ELR (cell line): Measurements from ENCODE around the gene NLGN1.

ENCODE experiments used
- DNase-seq: peaks from one replicate; pipeline ENCODE4 v3.0.0-alpha.2; 2015; ENCODE audit warnings: low read depth

The NLGN1 gene

DNA sequence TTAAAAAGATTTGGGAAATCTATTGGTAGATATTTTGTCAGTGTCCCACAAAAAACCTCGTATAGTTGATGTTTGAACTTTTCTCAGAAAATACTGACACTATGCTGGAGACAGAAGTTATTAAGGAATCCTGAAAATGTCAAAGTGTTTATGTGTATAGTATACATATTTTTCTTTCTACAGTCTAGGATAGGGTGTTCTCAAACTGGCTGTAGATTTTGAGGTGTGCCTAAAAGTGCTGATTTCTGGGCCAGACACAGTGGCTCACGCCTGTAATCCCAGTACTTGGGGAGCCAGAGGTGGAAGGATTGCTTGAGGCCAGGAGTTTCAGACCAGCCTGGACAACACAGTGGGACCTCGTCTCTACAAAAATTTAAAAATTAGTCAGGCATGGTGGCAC, 322.0 kb downstream of the NLGN1 start:
- DNase-seq, result no peak

DNA sequence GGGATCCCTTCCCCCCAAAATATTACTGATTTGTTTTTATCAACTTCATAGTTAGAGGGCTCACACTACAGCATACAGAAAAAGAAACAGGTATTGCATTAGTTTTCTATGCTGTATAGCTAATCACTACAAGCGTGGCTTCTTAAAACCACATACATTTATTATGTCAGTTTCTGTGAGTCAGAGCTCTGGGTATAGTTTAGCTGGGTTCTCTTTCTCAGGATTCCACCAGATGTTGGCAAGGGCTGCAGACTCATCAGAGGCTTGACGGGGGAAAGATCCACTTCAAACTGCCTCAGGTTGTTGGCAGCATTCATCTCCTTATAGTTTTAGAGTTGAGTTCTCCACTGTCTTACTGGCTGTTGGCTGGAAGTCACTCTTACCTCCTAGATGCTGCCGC, 328.0 kb downstream of the NLGN1 start:
- peak; percentile 73 for DNase-seq

DNA sequence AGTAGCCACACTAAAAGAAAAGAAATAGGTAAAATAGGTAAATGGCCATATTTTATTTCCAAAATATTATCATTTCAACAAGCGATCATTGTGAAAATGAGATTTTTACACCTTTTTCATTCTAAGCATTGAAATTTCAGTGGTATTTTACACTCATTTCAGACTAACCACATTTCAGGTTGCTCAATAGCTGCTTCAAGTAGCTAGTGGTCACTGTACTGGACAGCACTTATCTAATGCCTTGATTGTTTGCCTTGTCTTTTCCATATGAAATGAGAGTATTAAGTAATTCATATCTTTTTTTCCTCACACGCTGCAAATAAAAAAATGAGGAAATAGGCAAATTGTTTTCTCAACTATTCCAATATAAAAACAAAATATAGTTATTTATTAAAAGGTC, 332.8 kb downstream of the NLGN1 start:
- DNase-seq, result no peak

DNA sequence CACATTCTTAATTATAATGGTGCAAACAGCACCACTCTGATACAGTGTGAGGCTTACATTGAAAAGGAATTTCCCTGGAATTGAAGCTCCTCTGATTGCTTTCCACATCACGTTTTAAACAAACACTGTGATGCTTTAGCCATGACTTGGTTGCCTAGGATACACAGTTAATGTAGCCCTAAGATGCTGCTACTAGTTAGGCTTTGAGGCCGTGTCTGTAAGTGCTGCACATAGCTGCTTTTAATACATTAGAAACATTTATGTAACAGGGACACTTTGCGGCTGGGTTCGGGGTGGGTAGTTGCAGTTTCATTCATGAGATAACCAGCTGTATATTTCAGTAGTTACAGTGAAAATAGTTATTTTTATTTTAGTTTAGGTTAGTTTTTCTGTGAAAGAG, 334.7 kb downstream of the NLGN1 start:
- DNase-seq, result peak; percentile 52

DNA sequence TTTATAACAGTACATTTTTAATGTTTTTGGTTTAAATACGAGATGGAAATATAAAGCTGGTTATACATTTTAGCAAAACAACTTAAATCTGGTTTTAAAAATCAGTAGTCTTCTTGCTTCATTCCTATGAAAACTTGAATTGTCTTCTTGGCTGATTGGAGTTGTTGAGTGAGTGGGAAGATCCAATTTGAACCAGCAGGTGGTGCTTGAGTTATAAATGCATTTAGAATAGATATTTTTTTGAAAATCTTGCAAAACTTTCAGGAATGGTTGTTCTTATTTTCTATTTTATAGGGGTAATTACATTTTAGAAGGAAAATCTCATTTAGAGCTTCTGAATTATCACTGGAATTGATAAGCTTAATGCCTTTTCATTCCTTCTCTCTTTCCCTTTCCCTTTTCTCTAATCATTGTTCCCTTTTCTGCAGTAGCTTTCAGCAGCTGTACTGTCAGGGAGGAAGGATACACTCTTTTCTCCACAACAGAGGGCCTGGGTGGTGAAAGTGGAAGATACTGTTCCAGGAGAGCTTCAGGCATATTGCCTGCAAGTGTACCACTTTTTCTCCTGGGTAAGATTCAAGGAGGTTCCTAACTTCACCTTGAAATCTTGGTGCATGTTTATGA, 335.6 kb downstream of the NLGN1 start:
- peak; percentile 68 for DNase-seq

DNA sequence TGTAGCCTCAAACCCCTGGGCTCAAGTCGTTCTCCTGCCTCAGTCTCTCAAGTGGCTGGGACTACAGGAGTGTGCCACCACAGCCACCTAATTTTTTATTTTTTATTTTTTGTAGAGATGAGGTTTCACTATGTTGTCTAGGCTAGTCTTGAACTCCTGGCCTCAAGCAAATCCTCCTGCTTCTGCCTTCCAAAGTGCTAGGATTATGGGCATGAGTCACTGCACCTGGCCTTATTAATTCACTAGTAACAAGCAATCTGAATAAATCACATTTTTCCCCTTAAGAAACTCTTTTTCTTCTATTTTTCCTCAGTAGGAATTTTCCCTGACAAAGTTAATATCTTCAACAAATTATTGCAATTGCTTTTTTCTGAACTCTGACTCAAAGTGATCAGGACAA, 336.9 kb downstream of the NLGN1 start:
- DNase-seq, result no peak

DNA sequence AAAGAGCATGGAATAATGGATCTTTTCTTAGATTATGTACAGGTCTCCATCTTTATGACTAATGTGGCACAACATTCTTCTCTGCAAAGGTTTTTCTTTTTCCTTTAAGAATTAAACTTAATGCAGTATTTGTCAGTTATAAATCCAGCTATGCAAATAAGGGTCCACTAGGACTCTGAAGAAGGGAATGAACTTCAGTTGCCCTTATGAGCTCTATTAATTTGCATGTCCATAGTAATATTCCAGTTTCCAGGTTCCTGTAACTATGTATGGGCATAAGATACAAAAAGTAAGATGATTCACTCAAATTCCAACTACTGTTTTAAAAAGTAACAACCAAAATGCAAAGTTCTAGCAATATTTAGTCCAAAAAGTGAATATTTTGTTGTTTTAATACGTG, 337.4 kb downstream of the NLGN1 start:
- DNase-seq, result no peak

DNA sequence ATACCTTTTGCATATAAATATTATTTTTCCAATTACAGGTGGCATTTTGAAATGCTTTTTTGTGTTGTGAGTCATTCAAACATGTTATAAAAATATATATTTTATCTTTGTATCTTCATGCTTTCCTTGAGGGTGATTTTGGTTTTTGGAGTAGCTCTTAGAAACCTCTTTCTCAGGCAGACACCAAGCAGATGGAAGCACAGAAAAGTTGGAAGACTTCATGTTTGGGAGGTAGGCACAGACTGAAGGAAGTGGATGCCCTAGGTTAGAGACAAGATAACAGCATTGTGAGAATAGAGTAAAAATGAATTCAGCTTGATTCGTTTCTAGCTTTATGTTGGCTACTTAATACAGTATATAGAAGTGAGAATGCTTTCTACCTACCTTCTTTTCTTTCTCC, 338.3 kb downstream of the NLGN1 start:
- DNase-seq, result no peak

DNA sequence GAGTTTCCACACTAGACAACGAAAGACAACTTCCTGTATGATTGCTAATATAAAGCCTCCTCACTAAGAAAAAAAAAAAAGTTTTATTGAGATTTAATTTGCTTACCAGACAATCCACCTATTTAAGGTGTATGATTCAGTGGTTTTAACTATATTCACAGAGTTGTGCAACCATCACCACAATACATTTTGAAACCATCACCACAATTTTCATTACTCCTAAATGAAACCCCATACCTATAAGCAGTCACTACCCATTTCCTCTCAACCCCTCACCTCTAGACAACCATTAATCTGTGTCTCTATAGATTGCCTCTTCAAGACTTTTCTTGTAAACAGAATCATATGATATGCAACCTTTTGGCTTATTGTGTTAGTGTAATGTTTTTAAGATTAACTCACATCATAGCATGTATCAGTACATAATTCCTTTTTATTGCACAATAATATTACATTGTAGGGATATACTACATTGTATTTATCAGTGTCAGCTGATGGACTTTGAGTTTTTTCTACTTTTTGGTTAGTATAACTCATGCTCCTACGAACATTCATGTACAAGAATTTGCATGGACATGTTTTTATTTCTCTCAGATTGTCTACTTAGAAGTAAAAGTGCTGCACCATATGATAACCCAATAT, 339.7 kb downstream of the NLGN1 start:
- DNase-seq, result no peak

DNA sequence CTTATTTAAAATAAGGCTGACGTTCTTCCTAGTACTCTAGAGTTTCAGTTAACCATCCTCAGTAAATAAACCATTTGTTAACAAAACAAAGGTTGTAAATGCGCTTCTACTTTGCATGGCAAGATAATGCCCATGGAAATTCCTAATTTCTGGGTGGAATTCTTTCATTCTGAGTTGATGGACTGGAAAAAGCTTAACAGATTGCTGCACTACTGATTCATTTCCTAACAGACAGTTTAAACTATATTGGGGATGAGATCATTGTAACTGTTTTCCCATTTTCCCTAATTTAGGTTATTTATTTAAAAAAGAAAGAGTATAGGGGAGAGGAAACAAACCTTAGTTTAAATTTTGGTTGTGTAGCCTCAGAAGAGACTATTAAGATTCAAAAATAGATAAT, 342.2 kb downstream of the NLGN1 start:
- peak; percentile 74 for DNase-seq

DNA sequence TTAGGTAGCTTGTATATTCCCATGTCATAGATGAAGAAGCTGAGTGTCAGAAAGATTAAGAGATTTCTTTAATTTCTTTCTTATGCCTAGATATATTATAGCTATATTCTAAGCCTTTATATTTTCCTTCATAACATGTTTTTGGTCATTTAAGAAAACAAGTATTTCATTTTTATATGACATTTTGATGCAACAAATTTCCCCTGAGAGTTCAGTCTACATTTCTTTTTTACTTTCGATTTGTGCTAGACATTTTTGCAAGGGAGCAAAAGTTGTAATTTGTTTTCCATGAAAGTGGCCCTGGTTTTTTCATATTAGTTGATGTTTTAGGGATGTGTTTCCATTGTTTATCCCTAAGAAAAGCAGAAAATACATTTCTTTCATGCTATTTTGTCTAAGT, 344.9 kb downstream of the NLGN1 start:
- no peak for DNase-seq

DNA sequence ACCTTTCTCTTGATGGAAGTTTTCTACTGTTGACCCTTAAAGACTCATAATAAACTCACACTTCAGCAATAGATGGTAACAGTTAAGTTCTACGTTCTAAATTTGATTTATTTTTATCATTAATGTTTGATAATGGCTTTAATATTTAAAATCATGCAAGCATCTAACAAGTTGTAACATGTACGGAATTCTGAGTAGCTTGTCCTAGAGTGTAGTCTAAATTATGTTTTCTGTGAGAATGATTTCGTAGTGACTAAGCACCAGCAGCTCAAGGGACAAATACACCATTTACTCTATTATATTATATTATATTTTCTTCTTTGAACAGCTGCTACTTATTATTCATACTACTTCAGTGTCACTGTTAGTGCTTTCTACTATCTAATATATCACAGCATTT, 345.6 kb downstream of the NLGN1 start:
- peak; percentile 45 for DNase-seq

DNA sequence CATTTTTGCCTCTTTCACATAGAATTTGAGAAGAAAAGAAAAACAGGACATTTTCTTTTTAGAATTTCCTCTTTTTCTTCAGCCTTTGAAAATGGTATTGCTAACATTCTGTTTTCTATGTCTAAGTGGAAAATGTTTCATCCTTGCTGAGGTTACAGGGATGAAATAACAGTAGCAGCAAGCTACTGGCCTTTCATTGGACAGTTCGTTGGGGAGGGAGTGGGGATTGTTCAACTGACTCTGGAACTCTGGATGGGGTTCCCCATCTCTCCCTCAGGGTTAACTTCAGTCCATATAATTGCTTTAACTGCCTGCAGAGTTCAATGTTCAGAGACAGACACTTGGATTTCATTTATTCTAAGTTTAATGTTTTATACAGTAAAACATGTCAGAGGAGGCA, 346.0 kb downstream of the NLGN1 start:
- DNase-seq, result no peak

DNA sequence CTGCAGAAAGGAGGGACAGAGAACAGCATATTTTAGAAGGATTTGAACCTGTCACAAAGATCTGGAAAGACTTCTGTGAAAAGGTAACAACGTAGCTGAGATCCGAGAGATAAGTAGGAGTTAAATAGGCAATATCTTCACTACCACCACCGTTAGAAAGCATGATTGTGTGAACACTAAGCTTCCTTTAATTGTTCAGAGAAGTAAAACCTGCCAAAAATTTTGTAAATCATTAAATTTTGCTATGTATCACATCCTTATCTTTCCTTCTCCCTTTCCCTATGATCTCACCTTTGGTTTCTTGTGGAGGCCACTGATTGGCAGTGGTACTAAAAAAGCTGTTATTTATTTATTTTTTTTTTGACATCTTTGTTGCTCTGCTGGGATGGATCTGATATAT, 346.9 kb downstream of the NLGN1 start:
- no peak for DNase-seq

DNA sequence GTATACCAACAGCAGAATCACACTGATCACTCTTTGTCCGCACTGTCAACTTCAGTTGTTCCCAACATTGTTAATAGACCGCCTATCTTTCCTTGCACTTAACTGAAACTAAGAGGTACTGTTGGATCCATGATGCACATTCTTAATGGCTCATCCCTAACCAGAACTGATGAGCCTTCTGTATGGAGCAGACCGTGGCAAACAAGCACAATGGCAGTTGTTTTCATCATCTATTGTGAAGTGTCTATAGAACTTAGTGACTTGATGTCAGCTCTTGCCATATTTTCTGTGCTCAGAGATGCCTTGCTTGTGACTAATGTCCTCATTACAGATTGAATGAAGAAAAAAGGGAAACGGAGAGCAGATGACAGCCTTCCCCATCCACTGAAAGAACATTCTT, 347.4 kb downstream of the NLGN1 start:
- no peak for DNase-seq

DNA sequence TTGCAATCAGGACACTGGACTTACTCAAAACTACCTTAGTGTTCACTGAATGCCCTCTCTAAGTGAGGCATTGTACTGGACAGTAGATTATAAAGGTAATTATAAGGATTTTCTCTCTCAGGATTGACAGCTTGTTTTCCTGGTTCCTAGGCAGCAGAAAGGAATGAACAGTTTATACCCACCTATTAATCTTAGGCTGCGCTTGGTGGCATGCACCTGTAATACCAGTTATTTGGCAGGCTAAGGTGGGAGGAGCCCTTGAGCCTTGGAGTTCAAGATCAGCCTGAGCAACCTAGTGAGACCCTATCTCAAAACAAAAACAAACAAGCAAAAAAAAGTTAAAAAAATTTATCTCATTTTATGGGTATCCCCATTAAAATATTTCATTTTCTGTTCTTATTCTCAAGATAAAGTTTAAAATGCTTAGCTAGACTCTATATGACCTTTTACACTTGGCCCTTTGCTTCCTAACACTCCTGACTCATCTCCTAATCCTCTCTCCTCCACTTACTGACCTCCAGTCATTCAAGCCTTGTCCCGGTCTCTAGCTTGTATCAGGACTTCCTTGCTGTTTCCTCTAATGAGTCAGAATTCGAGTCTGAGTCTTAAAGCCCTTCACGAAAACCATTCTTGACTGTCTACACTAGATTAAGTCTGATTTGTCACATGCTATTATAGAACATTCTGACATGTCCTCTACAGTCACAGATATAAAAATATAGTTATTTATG, 348.6 kb downstream of the NLGN1 start:
- peak; percentile 92 for DNase-seq

DNA sequence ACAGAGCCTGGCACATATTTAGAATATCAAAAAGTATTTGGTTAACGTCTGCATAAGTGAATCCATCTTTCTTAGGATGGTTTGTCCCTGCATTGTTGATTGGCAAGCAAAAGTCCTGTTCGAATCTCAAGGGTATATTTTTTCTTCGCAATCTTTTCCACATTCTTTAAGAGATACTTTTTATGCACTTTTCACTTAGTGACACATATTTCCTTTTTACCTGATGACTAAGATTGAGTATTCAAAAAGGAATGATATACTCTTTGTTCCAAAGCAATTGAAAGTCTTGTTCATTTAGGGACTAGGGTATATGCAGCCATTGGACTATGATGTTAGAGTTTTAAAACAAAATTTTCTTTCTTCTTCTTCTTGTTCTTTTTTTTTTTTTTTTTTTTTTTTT, 349.9 kb downstream of the NLGN1 start:
- peak; percentile 86 for DNase-seq

DNA sequence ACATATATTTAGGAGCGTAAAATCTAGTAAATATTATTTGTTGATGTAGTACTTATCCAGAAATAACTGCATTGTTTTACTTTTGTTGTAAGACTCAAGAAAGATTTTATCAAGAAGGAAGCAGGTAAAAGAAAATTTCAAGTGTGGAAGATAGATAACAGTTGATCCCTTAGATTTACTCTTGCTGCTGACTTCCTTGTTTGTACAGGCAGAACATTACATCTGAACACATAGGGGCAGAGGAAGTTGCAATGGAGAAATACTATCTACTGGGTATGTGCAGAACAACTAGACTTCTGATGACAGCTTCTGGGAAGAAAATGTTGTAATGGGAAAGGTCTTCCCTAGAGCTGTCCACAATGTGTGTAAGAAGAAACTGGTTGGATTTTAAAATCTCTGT, 350.6 kb downstream of the NLGN1 start:
- DNase-seq, result no peak

DNA sequence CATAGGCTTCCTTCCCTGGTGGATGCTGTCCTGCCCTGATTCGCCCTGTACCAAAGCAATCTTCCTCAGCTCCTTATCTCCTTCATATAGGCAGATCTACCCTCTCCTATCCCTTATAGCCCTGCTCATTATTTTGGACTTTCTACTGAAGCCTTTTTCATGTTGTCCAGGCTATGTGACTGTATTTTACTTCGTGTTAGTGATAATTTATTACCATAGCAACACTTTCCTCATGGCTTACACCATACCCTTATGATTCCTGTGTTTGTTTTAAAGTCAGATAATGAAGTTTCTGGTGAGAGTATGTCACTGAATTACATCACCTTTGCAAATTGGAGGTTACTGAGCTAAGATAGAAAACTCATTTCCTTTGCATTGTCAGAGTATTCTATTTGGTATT, 352.6 kb downstream of the NLGN1 start:
- DNase-seq, result no peak

DNA sequence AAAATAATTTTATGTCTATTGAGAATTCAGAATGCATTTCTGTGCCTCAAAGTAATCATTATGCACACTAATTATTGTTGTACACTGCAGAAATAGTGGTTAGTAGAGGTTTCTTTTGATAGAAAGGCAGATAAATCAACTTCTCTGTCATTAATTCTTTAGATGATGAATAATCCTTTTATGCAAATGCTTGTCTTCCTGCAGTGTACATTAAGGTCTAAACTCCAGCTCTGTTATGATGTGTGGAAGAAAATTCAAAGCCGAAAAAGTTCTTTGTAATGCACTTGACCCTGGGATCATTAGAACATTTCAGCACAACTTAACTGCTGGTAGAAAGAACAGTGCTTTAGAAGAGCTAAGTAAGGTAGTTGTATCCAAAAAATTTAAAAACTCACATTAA, 353.0 kb downstream of the NLGN1 start:
- DNase-seq, result no peak

DNA sequence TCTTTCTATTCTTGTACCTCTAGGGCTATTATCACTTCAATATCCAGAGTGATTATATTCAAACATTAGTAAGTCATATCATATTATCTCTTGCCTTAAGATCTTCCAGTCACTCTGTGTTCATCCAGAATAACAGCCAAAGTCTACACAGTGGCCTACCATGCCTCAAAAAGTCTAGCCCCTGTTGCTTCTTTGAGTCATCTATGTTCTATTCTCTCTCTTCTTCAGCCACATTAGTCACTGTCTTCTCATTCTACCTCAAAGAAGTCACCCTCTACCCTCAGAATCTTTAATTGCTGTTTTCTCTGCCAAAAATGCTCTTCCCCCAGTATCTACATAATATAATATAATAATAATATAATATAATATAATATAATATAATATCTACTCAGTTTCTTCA, 356.0 kb downstream of the NLGN1 start:
- peak; percentile 51 for DNase-seq

DNA sequence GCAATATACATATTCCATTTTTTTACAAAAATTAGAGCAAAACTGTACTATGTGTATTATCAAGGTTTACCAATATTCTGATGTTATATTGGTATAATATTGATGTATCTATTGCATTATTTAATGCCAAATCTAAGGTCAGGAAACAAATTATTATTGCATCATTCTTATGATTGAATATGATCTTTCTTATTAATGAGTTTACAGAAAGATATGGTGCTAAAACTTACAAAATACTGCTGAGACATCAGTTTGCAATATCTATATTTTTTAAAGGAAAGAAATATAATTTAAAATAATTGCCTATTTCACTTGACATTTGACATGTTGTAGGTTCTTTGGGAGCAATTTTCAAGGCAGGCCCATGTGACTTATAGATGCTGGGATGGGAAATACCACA, 357.6 kb downstream of the NLGN1 start:
- no peak for DNase-seq

DNA sequence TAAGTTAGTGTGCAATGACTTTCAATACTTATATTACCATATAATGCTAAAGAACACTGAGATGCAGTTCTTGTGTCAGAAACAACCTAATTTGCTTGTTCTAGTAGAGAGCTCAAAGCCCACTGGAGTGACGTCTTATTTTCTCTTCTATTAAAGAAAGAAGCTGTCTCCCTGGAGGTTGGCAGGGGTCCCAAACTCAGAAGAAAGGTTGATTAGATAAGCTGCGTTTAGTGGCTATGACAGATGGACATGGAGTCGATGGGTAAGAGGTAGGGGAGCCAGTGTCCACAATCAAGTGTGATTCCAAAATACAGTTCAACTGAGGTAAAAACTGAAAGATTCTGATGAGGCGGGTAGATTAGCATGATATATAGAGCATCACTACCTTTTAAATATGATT, 363.6 kb downstream of the NLGN1 start:
- no peak for DNase-seq

DNA sequence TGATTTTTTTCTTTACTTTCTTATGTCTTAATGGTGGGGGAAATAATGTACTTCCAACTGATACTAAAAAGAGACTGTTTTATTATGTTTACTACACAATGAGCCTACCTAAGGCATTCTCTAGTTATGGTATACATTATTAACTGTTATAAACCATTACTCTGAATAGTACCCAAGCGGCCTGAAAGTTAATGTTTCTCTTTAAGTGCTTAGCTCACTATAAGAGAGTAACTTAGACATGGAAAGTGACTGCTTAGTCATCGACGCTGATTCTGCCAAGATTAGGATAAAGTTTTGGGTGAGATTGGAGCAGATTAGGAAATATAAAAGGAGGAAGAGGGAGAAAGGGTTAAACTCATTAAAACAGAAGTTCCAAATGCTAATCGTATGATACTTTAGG, 365.0 kb downstream of the NLGN1 start:
- no peak for DNase-seq
